Transverse colon (tissue), 4 donors: ENCODE measurements around the gene TTC21A.
A peak's percentile ranks its signal among the peaks of the same experiment; 100 is the strongest.

Source experiments
- EP300 ChIP-seq: sonication (generic); formaldehyde crosslinking; IDR thresholded peaks from one replicate; pipeline ENCODE4 v1.6.1; 2017; ENCODE audit warnings: antibody characterized with exemption, low read depth
- POLR2A ChIP-seq: fragments of 450-650 bp; IDR thresholded peaks from one replicate; pipeline ENCODE4 v1.6.1; 2016; ENCODE audit warnings: antibody characterized with exemption, mild to moderate bottlenecking, moderate library complexity
- POLR2AphosphoS5 ChIP-seq, 3 donors: sonication (generic); formaldehyde crosslinking; IDR thresholded peaks; one replicate each; pipeline ENCODE4 v1.6.1; 2016; ENCODE audit warnings: antibody characterized with exemption in 3 of 3
- TF ChIP-seq, protein P1 (sequence below), 5 experiments: fragments of 200-600 bp in 3 of 5; fragments of 450-650 bp in 2 of 5; sonication (generic) in 3 of 5; IDR thresholded peaks; 1 replicate in 2 of 5; 2 replicates in 3 of 5; pipeline ENCODE4 v1.5.1; 2016 to 2017; ENCODE audit warnings: antibody characterized with exemption in 5 of 5, inconsistent platforms in 3 of 5, mild to moderate bottlenecking in 2 of 5, moderate library complexity in 1 of 5

DNA sequence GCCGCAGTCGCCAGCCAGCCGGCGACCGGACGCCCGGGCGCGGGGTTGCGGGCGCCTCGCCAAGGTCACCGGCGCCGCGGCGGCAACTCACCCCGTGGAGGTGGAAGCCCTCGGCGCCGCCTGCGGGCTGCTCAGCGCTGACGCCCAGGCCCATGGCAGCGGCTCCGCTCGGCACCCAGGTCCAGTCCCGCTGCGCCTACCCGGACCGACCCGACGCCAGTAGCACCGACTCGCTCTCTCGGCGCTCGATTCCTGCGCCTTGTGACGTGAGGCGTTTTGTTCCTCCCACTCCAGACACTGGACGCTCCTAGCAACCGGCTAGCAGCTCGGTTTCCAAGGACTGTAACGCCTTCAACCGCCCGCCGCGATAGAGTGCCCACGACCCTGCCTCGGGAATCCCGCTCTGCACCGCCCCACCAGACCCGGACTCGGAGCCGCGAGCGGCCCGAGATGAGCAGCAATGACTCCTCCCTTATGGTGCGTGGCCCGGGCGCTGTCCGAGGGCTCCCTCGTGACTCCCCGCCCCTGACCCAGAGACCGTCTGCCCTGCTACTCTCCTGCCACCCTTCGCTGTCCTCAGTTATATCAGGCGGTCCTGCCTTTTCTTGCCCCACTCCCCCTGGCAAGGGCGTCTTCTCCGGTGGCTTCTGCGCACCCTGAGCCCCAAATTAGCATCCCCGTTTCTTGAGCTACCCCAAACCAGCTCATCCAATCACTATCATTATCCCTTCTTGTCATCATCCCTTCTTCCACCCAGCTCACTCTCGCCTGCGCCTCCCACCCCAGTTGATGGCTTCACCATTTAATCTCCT lies at the start of gene TTC21A, which contains the start of gene GORASP1:
- TF ChIP-seq, protein P1, sequence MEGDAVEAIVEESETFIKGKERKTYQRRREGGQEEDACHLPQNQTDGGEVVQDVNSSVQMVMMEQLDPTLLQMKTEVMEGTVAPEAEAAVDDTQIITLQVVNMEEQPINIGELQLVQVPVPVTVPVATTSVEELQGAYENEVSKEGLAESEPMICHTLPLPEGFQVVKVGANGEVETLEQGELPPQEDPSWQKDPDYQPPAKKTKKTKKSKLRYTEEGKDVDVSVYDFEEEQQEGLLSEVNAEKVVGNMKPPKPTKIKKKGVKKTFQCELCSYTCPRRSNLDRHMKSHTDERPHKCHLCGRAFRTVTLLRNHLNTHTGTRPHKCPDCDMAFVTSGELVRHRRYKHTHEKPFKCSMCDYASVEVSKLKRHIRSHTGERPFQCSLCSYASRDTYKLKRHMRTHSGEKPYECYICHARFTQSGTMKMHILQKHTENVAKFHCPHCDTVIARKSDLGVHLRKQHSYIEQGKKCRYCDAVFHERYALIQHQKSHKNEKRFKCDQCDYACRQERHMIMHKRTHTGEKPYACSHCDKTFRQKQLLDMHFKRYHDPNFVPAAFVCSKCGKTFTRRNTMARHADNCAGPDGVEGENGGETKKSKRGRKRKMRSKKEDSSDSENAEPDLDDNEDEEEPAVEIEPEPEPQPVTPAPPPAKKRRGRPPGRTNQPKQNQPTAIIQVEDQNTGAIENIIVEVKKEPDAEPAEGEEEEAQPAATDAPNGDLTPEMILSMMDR (IDR thresholded peaks at IDR 0.05): no peak
- TF ChIP-seq POLR2AphosphoS5 (IDR thresholded peaks at IDR 0.05) (peak; percentile 88 to 93 (median 93)), POLR2A (peak; percentile 74), EP300 (no peak)
